T follicular helper cell (primary cell): Measurements from ENCODE around the gene SEC24C.
"Not testable (repeated sequence)": the region's sequence is repeated elsewhere in the genome, so short reads cannot be mapped to it uniquely, and the experiment has no call there.

Experiments used
- DNase-seq: peaks from one replicate; pipeline ENCODE4 v3.0.0-alpha.2; 2020; ENCODE audit warnings: low read depth

SEC24C gene

GRCh38 chr10:73732426-73732825, 11.7 kb upstream of the SEC24C start:
- DNase-seq = no peak

- no peak for DNase-seq
Measured at GRCh38 chr10:73732931-73733623, 11.1 kb upstream of the SEC24C start.

- DNase-seq = no peak
Measured at GRCh38 chr10:73734028-73734720, 10.0 kb upstream of the SEC24C start.

GRCh38 chr10:73734796-73735305, 9.3 kb upstream of the SEC24C start:
- no peak for DNase-seq

GRCh38 chr10:73740501-73741254, 3.5 kb upstream of the SEC24C start:
- DNase-seq = not testable (repeated sequence)

- no peak for DNase-seq
Measured at GRCh38 chr10:73742454-73742734, 1.8 kb upstream of the SEC24C start.

GRCh38 chr10:73743327-73743904, 756 bp upstream of the SEC24C start:
- DNase-seq = no peak

DNA sequence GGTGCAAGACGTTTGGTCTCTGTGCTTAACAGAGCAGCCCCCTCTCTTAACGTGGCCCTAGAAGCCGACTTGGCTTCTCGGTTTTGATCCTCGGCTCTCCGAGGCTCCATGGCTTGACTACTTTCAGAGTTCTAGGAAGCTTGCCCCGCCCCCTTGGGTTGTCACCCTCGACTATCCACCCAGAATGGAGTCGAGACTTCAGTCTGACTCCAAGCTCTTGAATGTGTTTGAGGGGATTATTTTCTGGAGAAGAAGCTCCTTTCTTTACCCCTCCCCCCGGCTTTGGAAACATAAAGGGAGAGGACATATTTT, 448 bp downstream of the SEC24C start:
- peak; percentile 34 for DNase-seq

- DNase-seq = no peak
Measured at GRCh38 chr10:73746721-73747120, 2.5 kb downstream of the SEC24C start.

- no peak for DNase-seq
Measured at GRCh38 chr10:73750819-73751218, 6.6 kb downstream of the SEC24C start.

DNA sequence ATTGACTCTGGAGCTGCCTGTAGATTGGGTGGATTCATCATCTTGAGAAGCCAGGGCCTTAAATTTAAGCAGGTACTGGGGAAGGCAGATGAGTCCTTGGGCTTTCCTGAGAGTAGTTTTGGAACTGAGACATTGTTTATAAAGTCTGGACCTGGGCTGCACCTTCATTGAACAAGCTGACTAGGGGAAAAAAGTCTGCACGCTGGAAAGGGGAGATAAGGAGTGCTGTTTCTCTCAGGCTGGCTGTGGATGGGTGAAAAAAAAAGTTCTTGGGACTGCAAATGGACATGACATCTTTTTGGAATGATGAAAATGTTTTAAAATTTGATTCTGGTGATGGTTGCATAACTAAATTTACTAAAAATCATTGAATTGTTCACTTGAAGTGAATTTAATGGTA, 12.0 kb downstream of the SEC24C start:
- DNase-seq = no peak

DNA sequence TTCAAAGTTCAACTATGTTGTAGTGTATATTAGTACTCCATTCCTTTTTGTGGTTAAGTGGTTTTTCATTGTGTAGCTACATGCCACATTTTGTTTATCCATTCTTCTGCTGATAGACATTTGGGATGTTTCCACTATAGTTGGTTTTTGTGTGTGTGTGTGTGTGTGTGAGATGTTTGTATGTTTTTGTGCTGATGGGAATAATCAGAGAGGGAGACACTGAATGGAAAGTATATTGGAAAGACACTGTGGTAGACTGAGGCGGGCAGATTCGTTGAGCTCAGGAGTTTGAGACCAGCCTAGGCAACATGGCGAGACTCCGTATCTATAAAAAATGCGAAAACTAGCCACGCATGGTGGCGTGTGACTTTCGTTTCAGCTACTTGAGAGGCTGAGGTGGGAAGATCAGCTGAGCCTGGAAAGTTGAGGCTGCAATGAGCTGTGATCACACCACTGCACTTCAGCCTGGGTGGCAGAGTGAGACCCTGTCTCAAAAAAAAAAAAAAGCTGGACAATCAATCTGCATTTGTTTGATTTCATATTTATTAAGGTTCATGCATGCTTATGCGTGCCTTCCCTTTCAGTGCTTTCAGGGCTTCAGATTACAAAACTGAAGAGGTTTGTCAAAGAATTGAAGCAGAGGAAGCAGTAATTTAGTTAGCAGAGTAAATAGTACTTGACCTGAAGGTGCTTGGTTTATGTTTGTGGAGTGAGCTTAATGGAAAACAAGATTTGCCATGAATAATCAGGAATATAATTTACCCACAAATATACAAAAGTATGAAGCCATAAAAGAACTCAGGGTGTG, 14.7 kb downstream of the SEC24C start:
- no peak for DNase-seq

GRCh38 chr10:73759512-73760115, 15.4 kb downstream of the SEC24C start:
- peak; percentile 62 for DNase-seq

GRCh38 chr10:73761781-73762180, 17.6 kb downstream of the SEC24C start:
- DNase-seq = no peak

DNA sequence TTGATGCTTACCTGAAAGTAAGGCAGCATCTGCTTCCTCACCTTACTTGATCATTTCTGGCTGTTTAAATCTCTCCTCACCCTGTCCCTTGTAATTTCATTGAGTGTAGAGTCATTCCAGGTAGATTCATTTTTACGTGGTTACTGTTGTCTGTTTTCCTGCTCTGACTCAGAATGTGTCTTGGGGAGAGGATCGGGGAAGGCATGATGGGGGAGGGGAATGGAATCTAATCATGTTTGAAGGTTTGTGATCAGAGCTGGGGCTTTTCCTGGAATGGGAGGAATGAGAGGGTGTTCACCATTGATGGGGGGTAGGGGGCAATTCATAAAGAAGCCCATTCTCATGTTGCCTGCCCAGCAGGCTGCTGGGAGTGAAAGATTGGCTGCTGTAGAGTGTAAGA, 18.7 kb downstream of the SEC24C start:
- DNase-seq = no peak

GRCh38 chr10:73763343-73763742, 19.2 kb downstream of the SEC24C start:
- no peak for DNase-seq

- DNase-seq = no peak
Measured at GRCh38 chr10:73765066-73765465, 20.9 kb downstream of the SEC24C start.

DNA sequence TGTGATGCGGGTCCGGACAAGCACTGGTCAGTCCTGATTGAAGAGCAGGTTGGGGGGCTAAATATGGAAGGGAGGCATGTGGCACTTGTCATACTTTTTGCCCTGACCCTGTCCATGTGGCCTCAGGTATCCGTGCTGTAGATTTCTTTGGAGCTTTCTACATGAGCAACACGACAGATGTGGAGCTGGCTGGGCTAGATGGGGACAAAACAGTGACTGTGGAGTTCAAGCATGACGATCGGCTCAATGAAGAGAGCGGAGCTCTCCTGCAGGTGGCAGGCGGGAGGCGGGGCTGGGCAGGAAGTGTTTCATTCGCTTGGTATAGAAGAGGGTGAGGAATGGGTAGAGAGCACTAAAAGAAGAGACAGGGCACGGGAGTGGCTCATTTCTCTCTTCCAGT, 24.7 kb downstream of the SEC24C start:
- peak; percentile 57 for DNase-seq

GRCh38 chr10:73769396-73769795, 25.2 kb downstream of the SEC24C start:
- no peak for DNase-seq

- peak; percentile 52 for DNase-seq
Measured at GRCh38 chr10:73771722-73772280, 27.6 kb downstream of the SEC24C start.
